Subcutaneous adipose tissue (tissue), 4 donors: ENCODE data around the gene SFXN5. TPM values are rescaled to one million over a fixed set of nuclear protein-coding genes. Genes with fewer than 3 reads are reported as not detected.

Experiments
- CTCF ChIP-seq: fragments of 450-650 bp; IDR thresholded peaks from one replicate; pipeline ENCODE4 v1.5.1; 2016; ENCODE audit warnings: low read depth, mild to moderate bottlenecking, control low read depth, antibody characterized with exemption, moderate library complexity
- total RNA-seq, 4 donors: library from RNA; depleted of rRNA; stranded (reverse); fragments of >200 nt; gene quantifications; one replicate each; pipeline ENCODE4 v1.1.0, GENCODE V29; 2016

SFXN5 gene
- total RNA-seq, 4 donors from 2014 or later = 5.1 to 8.9 (median 7.6) TPM

GRCh38 chr2:72920318-72921087 lies 151.0 kb downstream of the SFXN5 start:
- no peak for TF ChIP-seq CTCF

GRCh38 chr2:72919414-72920317 lies 151.8 kb downstream of the SFXN5 start:
- TF ChIP-seq CTCF = no peak

- TF ChIP-seq CTCF = no peak
Measured at GRCh38 chr2:72917877-72918553, 153.5 kb downstream of the SFXN5 start.

GRCh38 chr2:72917138-72917876 lies 154.2 kb downstream of the SFXN5 start, which contains the start of gene EMX1:
EMX1 (plus strand) TSS chr2:72917519; CDS start chr2:72917853, 334 bp downstream.
- TF ChIP-seq CTCF = no peak

GRCh38 chr2:72916743-72917137 lies 154.8 kb downstream of the SFXN5 start:
- TF ChIP-seq CTCF = no peak

GRCh38 chr2:72915907-72916742 lies 155.4 kb downstream of the SFXN5 start:
- TF ChIP-seq CTCF = no peak
